ENCODE results near the gene ERC1.
"Not testable (repeated sequence)": the region's sequence is repeated elsewhere in the genome, so short reads cannot be mapped to it uniquely, and the experiment has no call there.

ERC1 gene

DNA sequence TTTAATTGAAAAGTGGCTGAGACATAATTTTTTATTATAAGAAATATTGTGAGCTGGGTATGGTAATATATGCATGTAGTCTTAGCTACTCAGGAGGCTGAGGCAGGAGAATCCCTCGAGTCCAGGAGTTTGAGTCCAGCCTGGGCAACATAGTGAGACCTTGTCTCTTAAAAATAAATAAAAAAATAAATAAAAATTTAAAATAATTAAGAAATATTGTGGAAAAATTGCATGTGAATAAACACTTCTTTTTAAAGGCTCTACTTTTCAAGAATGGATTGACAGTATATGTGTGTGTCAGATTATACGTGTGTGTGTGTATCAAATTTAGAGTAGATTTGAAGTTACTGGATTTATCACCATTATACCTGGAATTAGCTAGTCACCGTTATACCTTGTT lies 43.2 kb downstream of the ERC1 start:
- no peak for DNase-seq

- no peak for DNase-seq
Measured at GRCh38 chr12:1034751-1035457, 43.9 kb downstream of the ERC1 start.

DNA sequence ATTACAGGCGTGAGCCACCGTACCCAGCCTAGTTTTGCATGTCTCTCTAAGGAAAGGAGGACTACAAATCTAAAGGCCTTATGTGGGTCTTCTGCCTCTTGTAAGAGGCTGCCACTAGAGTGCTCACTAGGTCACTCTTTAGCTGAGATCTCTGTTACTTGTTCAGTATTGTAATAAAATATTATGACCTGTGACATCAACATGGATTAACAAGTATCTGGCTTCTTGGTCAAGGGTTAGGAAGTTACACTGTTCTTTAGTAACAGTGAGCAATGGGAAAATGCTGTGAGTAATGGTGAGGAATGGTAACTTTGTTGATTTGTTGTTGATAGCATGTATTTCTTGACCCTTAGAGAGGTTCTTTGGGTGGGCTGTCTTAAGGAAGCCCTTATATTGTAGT lies 50.5 kb downstream of the ERC1 start:
- DNase-seq = no peak

DNA sequence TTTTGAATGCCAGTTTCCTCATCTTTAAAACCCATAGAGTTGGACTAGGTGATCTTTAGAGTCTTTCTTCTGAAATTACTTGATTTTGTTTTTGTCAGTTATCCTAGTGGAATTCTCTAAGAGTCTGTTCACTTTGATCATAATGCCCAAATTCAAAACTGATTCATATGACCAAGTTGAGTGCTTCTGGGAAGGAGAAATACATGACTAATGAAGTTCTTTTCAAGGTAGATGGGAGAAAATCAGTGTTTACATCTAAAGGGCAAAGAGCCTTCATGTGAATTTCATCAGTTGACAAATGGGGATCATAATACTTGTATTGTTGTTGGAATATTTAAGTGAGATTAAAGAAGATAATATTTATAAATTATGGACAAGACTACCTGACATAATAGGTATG lies 53.2 kb downstream of the ERC1 start:
- no peak for DNase-seq

DNA sequence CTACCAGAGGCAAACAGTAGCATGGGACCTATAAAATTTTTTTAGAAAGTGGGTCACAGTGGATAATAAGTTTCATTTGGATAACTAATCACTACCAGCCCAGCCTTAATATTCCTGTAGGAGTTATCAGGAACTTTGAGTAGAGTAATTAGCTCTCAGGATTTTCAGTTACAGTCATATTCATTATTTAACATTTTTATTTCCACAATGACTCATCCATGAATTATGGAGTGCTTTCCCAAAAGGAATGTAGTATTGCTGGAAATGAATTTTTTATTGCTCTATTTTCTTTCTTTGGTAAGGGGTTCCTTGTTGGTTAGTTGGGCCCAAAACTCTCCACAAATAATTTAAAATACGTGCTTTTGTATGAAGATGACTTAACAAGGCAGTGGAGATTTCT lies 53.7 kb downstream of the ERC1 start:
- DNase-seq = no peak

- no peak for DNase-seq
Measured at GRCh38 chr12:1046727-1047126, 55.7 kb downstream of the ERC1 start.

DNA sequence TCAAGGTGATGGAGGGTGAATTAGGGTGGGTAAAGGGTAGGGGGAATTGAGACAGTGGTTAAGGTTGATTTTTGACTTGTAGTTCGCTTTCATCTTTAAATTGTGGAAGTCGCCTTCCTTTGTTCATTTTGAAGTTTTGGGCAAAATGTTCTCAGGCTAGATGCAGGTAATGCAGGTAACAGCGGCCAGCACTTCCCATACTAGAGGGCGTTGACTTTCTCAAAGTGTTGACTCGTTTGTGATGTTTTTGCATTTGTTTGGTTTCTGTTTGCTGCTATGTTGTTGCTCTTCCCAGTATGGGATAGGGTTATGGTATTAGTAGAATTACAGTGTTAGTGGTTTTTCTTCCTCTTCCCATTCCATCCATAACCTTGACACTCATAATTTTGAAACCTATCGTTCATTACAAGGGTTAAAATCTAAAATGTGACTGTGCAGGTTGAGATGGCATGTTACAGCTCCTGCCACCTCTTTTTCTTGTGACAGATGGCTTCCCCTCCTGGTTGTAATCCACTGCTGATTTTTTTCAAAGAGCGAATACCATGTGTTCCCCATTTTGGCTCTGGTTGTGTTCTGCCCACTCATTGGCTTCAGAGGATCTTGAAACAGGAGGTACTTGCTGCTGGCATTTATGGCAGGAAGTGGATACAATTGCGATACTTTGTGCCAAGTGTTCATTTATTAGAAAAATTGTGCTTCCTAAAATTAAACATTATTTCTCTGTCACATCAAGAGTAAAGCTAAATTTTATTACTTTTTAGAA lies 57.1 kb downstream of the ERC1 start:
- no peak for DNase-seq

GRCh38 chr12:1050059-1050707 lies 59.2 kb downstream of the ERC1 start:
- DNase-seq = no peak

DNA sequence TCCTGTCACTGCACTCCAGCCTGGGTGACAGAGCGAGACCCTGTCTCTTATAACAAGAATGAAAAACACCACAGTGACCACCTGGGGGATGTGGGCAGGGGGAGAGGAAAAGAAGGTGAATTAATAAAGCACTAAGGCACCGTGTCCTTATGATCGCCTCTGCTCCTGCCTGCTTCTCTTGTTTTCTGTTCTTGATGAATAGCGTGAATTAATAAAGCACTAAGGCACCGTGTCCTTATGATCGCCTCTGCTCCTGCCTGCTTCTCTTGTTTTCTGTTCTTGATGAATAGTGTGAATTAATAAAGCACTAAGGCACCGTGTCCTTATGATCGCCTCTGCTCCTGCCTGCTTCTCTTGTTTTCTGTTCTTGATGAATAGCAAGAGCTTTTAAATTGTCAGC lies 60.6 kb downstream of the ERC1 start:
- DNase-seq = not testable (repeated sequence)

- DNase-seq = no peak
Measured at GRCh38 chr12:1053690-1054089, 62.7 kb downstream of the ERC1 start.

DNA sequence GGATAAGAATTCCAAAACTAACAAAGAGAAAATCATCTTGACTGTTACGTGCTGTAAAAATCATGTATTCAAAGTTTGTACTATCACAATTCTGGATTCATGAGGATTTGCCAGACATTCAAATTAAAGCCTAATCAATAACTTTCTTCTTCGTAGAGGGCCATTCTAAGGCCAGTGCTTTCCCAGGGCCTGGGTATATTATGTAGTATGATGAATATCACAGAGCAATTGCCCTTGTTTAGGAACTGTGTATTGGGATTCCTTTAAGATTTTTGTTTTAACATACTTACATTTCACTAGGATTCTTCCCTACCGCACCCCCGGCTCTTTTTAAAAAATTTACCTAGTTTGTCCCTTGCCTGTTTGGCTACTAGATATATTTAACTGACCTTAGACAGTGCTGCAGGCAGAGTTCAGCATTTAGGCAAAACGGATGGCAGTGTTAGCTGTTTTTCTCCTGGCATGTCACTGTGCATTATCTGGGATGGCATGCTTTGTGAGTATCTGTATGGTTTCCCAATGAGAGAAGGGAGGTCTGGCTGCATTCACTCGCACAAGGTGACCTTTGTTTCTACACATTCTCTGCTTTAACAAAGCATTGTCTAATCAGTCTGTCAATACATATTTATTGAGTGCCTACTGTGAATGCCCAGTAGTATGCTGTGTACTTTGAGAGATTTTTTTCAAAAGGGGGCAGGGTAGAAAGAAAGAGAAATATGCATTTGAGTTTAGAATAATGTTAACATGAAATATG lies 63.3 kb downstream of the ERC1 start:
- no peak for DNase-seq

GRCh38 chr12:1056390-1056789 lies 65.4 kb downstream of the ERC1 start:
- DNase-seq = no peak

GRCh38 chr12:1058423-1058822 lies 67.4 kb downstream of the ERC1 start:
- no peak for DNase-seq

DNA sequence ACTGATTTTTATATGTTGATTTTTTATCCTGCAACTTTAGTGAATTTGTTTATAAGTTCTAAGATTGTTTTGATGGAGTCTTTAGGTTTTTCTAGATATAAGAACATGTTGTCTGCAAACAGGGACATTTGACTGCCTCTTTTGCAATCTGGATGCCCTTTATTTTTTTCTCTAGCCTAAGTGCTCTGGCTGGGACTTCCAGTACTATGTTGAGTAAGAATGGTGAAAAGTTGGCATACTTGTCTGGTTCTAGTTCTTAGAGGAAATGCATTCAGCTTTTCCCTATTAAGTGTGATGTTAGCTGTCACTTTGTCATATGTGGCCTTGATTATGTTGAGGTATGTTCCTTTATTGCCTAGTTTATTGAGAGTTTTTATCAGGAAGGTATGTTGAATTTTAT lies 68.1 kb downstream of the ERC1 start:
- DNase-seq = no peak

GRCh38 chr12:1063852-1064251 lies 72.8 kb downstream of the ERC1 start:
- no peak for DNase-seq

DNA sequence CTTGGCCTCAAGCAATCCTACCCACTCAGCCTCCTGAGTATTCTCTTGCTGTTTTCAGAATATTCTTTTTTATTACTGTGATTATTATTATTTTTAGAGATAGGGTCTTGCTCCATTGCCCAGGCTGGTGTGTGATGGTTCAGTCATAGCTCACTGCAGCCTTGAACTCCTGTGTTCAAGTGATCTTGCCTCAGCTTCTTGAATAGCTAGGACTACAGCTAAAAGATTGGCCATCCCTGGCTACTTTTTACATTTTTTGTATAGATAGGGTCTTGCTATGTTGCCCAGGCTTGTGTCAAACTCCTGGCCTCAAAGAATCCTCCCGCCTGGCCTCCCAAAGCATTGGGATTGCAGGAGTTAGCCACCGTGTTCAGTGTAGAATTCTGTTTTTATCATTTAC lies 73.3 kb downstream of the ERC1 start:
- no peak for DNase-seq

DNA sequence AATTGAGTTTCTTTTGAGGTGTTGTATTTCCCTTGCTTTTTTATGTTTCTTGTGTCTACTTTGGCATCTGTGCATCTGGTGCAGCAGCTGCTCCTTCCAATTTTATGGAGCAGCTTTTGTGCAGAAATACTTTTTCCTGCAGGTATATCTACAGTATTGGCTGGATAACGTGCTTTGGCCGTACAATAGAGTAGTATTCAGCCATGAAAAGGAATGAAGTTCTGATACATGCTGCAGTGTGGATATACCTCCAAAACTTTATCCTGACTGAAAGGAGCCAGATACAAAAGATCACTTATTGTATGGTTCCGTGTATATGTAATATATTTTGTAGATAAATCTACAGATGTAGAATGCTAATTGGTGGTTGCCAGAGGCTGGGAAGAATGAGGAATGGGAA lies 74.6 kb downstream of the ERC1 start:
- no peak for DNase-seq

DNA sequence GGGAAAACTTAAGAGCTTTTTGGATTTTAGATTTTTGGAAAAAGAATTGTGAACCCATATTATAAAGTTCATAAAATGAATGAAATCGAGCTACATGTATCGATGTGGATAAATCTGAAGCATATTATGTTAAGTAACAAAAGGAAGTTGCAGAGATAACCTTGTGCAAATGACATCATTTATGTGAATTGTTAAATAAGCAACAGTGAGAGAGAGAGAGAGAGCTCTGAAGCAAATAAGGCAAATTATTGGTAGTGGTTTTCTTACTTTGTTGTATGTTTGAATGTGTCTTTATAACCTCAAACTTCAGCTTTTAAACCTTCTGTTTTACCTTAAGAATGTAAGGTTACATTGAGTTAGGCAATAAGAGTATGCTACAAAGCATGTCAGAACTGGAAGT lies 78.8 kb downstream of the ERC1 start:
- DNase-seq = no peak

GRCh38 chr12:1071182-1071581 lies 80.2 kb downstream of the ERC1 start:
- no peak for DNase-seq

DNA sequence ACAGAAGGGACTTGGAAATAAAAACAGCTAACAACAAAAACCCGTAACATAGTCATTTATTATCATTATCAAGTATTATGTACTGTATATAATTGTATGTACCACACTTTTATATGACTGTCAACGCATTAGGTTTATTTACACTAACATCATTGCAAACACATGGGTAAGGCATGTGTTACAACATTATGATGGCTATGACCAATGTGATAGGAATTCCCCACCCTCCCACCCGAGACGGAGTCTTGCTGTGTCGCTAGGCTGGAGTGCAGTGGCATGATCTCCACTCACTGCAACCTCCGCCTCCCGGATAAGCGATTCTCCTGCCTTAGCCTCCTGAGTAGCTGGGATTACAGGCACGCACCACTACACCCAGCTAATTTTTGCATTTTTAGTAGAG lies 82.6 kb downstream of the ERC1 start:
- no peak for DNase-seq

DNA sequence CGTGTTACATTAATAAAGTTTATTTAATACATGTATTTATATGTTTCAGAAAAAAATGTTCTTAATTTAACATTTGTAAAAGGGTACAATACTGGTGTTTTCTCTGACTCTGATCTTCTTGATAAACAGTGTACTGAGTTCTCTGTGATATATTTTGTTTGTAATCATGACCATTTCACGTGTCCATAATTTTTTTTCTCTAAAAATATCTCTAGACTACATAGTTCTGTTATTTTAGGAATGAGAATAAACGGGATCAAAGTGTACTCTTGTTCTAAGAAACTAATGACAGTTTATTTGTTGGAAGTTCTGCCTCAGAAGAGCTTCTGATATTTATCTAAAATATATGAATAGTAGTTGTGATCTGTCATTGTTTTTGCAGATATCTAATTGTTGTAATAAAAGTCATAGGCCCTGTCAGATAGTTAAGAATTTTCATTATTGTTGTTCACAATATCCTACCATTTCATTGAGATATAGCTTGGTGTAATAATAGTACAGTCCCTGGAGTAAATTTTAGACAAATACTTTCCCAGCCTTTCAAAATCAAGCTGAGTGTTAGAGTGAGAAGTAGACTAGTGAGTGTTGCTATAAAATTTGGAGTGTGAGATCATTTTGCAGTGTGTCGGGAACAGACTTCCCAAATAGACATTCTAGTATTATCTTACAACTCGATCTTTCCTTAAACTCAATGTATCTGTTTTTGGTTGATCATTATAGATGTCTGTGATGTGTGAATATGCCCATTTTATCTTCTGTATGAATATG lies 86.2 kb downstream of the ERC1 start:
- no peak for DNase-seq

DNA sequence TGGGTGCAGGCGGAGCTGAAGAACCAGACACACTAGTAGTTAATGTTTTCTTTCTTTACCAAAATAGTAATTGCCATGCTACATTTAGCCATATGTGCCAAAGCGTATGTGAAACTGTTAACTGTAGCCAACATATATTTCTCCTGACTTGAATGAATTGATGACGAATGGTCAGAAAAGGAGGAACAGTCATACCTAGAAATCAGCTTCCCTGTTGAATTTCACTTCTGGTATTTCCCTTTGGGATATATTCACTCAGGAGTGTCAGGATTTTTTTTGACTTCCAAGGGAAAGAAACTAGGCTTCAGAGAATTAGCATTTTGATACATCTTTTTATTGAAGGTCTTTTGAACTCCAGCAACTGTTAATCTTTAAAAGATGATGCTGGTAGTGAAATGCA lies 87.0 kb downstream of the ERC1 start:
- DNase-seq = no peak
